ENCODE data around the gene NET1.

The NET1 gene

DNA sequence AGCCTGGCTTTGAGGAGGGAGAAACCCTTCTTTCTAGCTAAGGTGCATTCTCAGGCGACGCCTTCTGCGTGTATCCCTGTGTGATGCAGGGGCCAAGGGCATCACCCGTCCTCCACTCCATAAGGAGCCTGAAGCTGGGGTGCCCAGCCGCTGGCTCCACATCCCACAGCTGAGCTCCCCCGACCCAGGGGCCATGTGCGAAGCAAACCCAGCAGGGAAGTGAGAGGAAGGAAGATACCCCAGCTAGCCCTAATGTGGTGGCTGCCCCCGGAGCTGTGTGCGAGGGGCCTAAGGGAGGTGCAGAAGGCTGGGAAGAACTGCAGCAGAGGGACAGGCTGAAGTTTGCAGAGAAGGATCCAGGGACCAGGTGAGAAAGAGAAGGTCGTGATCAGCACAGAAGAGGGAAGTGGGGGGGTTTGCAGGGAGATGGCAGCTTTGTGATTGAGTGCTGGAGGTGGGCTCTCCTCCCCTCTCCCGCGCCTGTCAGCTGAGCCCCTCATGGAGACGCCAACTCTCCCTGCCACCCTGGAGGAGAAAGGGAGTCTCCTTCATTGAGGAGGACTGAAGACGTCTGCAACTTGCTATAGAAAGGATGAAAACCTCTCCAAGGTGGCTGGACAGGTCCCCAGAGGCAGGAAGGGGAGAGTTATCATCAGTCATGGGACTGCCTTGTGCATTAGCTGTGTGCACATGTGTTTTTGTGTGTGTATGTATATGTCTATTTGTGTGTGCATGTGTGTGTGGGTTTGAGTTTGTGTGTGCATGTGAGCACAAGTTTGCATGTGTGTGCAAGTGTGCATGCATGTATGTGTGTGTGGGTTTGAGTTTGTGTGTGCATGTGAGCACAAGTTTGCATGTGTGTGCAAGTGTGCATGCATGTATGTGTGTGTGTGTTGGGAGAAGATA, 90.5 kb downstream of the NET1 start:
- ATAC-seq: no peak

DNA sequence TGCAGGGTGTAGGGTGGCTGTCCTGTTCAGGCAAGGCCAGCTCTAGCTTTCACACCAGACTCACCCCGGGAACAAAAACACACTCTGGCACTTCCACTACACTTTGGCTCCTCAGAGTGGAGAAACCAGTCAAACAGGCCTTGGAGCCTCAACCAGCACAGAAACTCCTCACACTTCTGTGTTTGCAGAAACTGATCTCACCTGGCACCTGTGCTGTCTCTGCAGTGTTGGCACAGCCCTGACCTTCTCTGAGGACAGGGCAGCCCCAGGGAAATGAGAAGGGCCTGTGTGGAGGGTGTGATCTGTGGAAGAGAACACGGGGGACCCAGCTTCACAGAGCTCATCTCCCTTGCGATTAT, 91.1 kb downstream of the NET1 start:
- ATAC-seq: no peak

DNA sequence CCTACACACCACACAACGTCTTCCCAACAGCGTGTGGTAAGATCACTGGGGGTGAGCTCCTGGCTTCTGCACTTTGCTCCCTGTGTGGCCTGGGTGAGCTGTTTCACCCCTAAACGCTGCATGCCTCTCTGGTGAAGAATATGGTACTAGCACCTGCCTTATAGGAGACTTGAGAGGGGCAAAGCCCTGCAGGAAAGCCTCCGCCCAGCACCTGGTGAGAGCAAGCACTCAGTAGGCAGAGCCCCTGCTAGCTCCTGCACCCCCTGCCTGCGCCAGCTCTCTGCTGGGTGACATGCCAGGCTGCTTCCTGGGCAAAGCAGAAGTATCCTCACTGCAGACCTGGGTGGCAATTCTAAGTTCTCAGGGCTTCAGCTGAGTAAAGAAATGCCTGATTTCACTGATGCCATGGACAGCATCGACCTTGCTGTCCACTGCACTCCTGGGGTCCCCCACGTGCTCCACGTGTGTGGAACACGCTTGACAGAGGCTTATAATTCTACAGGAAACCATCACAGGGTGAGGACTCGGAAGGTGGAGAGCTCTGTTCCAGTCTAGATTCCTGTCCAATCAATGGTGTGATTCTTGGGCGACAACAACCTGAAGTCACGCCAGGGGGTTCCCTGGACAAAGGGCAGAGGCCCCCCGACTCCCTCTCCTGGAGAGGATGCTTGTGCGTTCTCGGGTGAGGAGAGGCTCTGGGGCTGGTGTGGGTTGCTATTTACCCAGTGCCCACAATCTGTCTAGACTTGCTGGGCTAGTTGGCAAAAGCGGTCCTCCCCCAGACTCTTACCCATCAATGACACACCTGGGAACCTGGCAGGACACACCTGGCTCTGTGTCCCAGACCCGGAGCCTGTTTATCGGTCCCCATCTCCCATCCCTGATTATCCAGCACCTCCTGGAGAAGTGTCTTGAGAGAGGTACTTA, 92.1 kb downstream of the NET1 start:
- no peak for ATAC-seq

DNA sequence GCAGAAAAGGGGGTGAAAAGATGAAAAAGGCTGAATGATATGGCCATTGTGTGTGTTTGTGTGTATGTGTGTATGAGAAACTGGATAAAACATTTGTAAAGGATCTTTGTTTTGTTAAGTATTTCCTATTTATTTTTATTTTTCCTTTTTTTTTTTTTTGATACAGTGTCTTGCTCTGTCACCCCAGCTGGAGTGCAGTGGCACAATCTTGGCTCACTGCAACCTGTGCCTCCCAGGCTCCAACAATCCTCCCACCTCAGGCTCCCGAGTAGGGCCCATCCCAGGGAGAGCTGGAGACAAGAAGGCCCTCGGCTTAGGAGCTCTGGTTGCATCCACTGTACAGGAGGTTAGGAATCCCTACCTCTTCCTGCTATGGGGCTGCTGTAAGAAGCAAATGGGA, 93.9 kb downstream of the NET1 start:
- ATAC-seq: no peak

DNA sequence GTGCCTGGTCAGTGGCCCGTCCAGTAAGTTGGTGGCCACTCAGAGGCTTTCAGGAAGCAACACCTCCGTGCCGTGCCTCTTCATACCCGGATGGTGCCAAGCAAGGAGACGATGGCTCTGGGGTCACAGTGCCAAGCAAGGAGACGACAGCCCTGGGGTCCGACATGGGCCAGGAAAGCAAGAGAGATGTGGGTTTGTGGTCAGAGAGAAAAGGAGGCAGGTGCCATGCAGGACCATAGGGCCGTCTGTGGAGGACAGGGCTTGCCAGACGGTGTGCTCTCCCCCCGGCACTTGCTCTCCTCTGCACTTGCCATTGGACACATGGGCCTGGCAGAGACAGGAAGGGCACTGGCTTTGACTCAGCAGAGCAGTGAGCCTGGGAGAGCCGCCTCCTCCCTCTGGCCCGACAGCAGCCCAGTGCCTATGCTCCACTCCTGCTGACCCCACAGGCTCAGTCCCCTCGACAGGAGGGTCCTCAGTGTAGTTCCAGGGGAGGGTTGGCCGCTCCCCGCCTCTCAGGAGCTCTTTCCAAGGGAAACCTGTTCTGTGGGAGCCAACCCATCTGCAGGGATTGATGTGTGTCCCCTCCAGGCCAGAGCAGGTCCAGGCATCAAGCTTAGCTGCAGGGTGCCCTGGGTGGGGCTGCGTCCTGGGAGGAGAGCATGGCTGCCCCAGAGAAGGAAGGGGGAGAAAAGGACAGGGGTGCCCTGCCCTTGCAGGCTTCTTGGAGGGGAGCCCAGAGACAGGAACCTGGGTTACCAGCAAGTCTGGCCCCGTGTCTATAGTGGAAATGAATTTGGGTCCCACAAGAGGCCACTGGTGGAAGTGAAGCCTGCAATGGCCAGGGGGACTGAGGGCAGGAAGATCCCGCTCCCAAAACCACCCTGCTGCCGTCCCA, 94.6 kb downstream of the NET1 start:
- ATAC-seq: no peak

DNA sequence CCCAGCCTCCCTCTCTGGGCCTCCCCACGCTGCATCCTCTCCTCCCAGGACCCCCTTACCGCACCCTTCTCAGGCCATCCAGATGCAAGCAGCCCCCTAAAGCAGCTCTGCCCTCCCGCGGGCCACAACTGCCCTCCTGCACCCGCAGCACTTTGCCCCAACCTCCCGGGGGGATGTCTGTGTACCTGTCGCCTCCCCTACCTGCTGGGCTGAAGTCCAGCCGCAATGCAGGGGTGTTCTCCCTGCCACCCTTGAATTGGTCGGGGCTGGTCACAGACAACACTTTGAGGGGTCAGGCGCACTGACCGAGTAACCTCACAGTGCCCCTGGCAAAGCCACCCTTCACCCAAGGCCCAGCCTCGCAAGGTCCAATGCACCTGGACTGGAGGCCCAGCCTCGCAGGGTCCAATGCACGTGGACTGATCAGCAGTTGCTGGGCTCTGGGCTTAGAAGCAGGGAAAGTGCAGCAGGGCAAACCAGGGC, 95.3 kb downstream of the NET1 start:
- no peak for ATAC-seq

DNA sequence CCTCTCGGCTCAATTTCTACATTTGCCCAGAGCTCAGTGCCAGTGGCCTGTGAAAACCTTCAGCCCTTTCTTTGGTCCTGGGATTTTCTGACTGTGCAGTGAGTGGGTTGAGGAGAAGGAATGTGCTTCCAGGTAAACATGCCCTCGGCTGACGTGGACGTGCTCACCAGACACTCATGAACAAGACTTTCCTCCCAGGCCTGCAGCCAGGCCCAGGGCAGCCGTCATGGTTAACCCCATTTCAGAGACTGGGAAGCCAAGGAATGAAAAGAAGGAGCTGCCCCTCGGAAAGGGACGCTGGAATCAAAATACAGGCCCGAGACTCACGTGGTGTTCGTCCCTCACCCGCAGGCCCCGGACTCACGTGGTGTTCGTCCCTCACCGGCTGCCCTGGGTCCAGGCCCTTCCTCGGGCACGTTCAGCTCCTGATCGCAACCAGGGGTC, 95.8 kb downstream of the NET1 start:
- no peak for ATAC-seq
